K562 (cell line): ENCODE data around the gene LPIN1. TPM values are rescaled to one million over a fixed set of nuclear protein-coding genes. Genes with fewer than 3 reads are reported as not detected.

Source experiments
- CCNT2 ChIP-seq: IDR thresholded peaks from 2 replicates; pipeline ENCODE4 v1.6.1; 2011; ENCODE audit warnings: borderline replicate concordance, low read depth, mild to moderate bottlenecking, moderate library complexity, mixed read lengths, low read length; ENCODE audit not compliant: insufficient read length; ENCODE audit errors: extremely low read depth
- CEBPG ChIP-seq, 3 experiments: fragments of 200-800 bp in 1 of 3; sonication (Bioruptor generic) in 1 of 3; sonication (generic) in 1 of 3; formaldehyde crosslinking in 1 of 3; IDR thresholded peaks in 2 of 3; conservative IDR thresholded peaks in 1 of 3; 2 replicates each; pipeline versions ENCODE4 v1.6.1 to v1.8.0; 2016 to 2022; ENCODE audit warnings: missing compliant biosample characterization in 2 of 3, missing genetic modification characterization in 2 of 3, mild to moderate bottlenecking in 1 of 3, missing genetic modification reagents in 1 of 3
- DMBX1 ChIP-seq: fragments of 250-450 bp; sonication (Bioruptor Pico); IDR thresholded peaks from 2 replicates; pipeline ENCODE4 v1.8.0; 2022; ENCODE audit warnings: inconsistent platforms, mild to moderate bottlenecking, moderate library complexity, borderline replicate concordance
- E2F8 ChIP-seq: fragments of 450-650 bp; IDR thresholded peaks from 2 replicates; pipeline ENCODE4 v1.7.1; 2018; ENCODE audit warnings: mild to moderate bottlenecking, low read depth; ENCODE audit not compliant: partially characterized antibody
- ELF4 ChIP-seq: fragments of 450-650 bp; formaldehyde crosslinking; IDR thresholded peaks from 2 replicates; pipeline ENCODE4 v1.4.0; 2022; ENCODE audit warnings: missing genetic modification characterization
- ETV6 ChIP-seq, 3 experiments: fragments of 150-350 bp in 1 of 3; sonication (generic) in 1 of 3; formaldehyde crosslinking in 1 of 3; IDR thresholded peaks; 2 replicates each; pipeline versions ENCODE4 v1.6.1 to v1.8.0; 2014 to 2022; ENCODE audit warnings: borderline replicate concordance in 2 of 3, low read depth in 2 of 3, antibody characterized with exemption in 1 of 3, low read length in 1 of 3, mild to moderate bottlenecking in 1 of 3, missing genetic modification reagents in 1 of 3
- HDAC1 ChIP-seq, 2 experiments: fragments of 450-650 bp; IDR thresholded peaks; 2 replicates each; pipeline ENCODE4 v1.6.1; 2016 to 2017; ENCODE audit warnings: inconsistent platforms in 1 of 2, mild to moderate bottlenecking in 1 of 2, moderate library complexity in 1 of 2
- HES1 ChIP-seq: fragments of 450-650 bp; IDR thresholded peaks from 2 replicates; pipeline ENCODE4 v1.6.1; 2016; ENCODE audit warnings: low read depth, mild to moderate bottlenecking, moderate library complexity
- HMGXB4 ChIP-seq: sonication (generic); formaldehyde crosslinking; IDR thresholded peaks from 2 replicates; pipeline ENCODE4 v1.8.1; 2023; ENCODE audit warnings: mild to moderate bottlenecking, missing genetic modification reagents
- HNRNPK ChIP-seq: fragments of 200-400 bp; formaldehyde crosslinking; IDR thresholded peaks from one replicate; pipeline ENCODE4 v1.6.1; 2018; ENCODE audit warnings: mild to moderate bottlenecking, low read depth, low read length; ENCODE audit not compliant: poor library complexity, severe bottlenecking
- KDM2B ChIP-seq: fragments of 250-450 bp; sonication (Bioruptor Pico); IDR thresholded peaks from 2 replicates; pipeline ENCODE4 v1.8.0; 2021; ENCODE audit warnings: mild to moderate bottlenecking, moderate library complexity
- MYNN ChIP-seq, 2 experiments: sonication (generic); formaldehyde crosslinking in 1 of 2; IDR thresholded peaks; 2 replicates each; pipeline versions ENCODE4 v1.5.0 to v1.6.1; 2016 to 2020; ENCODE audit warnings: antibody characterized with exemption in 1 of 2, missing genetic modification reagents in 1 of 2
- NCOA6 ChIP-seq: fragments of 450-650 bp; IDR thresholded peaks from 2 replicates; pipeline ENCODE4 v1.6.1; 2017; ENCODE audit warnings: mild to moderate bottlenecking
- PKNOX1 ChIP-seq: fragments of 450-650 bp; IDR thresholded peaks from 2 replicates; pipeline ENCODE4 v1.6.1; 2016
- POLR2AphosphoS5 ChIP-seq: IDR thresholded peaks from 2 replicates; pipeline ENCODE4 v1.6.1; 2011; ENCODE audit warnings: mild to moderate bottlenecking, low read depth, low read length, moderate library complexity; ENCODE audit not compliant: control insufficient read depth, insufficient read depth
- POLR2B ChIP-seq: fragments of 450-650 bp; IDR thresholded peaks from 2 replicates; pipeline ENCODE4 v1.6.1; 2018; ENCODE audit warnings: low read depth; ENCODE audit not compliant: partially characterized antibody
- SOX6 ChIP-seq: fragments of 450-650 bp; IDR thresholded peaks from 2 replicates; pipeline ENCODE4 v1.6.1; 2014; ENCODE audit warnings: mild to moderate bottlenecking
- SRF ChIP-seq, 2 experiments: fragments of 250-450, 450-650 bp in 1 of 2; sonication (Bioruptor Pico) in 1 of 2; sonication (generic) in 1 of 2; formaldehyde crosslinking; IDR thresholded peaks; 2 replicates each; pipeline versions ENCODE4 v1.5.0 to v1.5.1; 2020 to 2022; ENCODE audit warnings: mild to moderate bottlenecking in 1 of 2, missing genetic modification reagents in 1 of 2
- TAF15 ChIP-seq: fragments of 200-400 bp; formaldehyde crosslinking; IDR thresholded peaks from 2 replicates; pipeline ENCODE4 v1.6.1; 2017; ENCODE audit warnings: mild to moderate bottlenecking, low read depth, low read length, moderate library complexity
- TBP ChIP-seq: optimal IDR thresholded peaks from 2 replicates; pipeline ENCODE3; 2011; ENCODE audit warnings: low read depth, low read length, improper control_type of control experiment
- ZNF589 ChIP-seq: fragments of 200-800 bp; sonication (Bioruptor generic); IDR thresholded peaks from 2 replicates; pipeline ENCODE4 v1.6.1; 2016; ENCODE audit warnings: low read depth, missing genetic modification characterization, missing compliant biosample characterization
- polyA plus RNA-seq, 8 experiments: library from polyadenylated mRNA; depleted of rRNA in 4 of 8; stranded (reverse) in 5 of 8; unstranded in 3 of 8; fragments of >200 nt; fragmentation: Nextera tagmentation in 2 of 8; fragmentation: Illumina TruSeq in 1 of 8; extraction: Ambion mirVana in 2 of 8; extraction: Trizol in 1 of 8; gene quantifications; 2 replicates each; pipeline versions ENCODE4 v1.2.1 to v1.2.3, GENCODE V29; 2011 to 2014; ENCODE audit warnings: inconsistent platforms in 1 of 8, missing spikeins in 1 of 8
- total RNA-seq, 7 experiments: library from RNA; depleted of rRNA in 6 of 7; stranded (reverse); fragments of >200 nt in 6 of 7; fragmentation: Illumina TruSeq in 2 of 7; extraction: Trizol in 2 of 7; gene quantifications; 2 replicates each; pipeline versions ENCODE4 v1.2.1 to v1.2.3, GENCODE V29; 2011 to 2021; ENCODE audit warnings: low replicate concordance in 1 of 7

LPIN1 gene
- total and polyA plus RNA-seq, 9 of the 15 experiments (the other 6 are each of a cell fraction or from before 2014, with no cell fraction given) = 9.2 to 84.0 (median 27.8) TPM

GRCh38 chr2:11753452-11753885, 7.0 kb downstream of the LPIN1 start (continued):
- no peak for TF ChIP-seq E2F8
- no peak for TF ChIP-seq CEBPG (CRISPR knock-in tag; IDR thresholded peaks at IDR 0.05)
- no peak for TF ChIP-seq CEBPG (tag; conservative IDR thresholded peaks at IDR 0.05 in 1 of 2, IDR thresholded peaks at IDR 0.05 in 1 of 2)
- peak; percentile 66 for TF ChIP-seq HES1
- peak in 1 of 2 experiments; percentile 48; a peak in 1 of 4 replicates for TF ChIP-seq HDAC1 (IDR thresholded peaks at IDR 0.05)
- peak; percentile 81 for TF ChIP-seq SOX6
- no peak for TF ChIP-seq TBP
- no peak for TF ChIP-seq SRF (CRISPR knock-in tag; IDR thresholded peaks at IDR 0.05)
- TF ChIP-seq KDM2B (CRISPR knock-in tag) = no peak
- TF ChIP-seq ELF4 = no peak
- TF ChIP-seq HNRNPK = no peak
- TF ChIP-seq POLR2B = no peak
- TF ChIP-seq TAF15 = no peak
- TF ChIP-seq MYNN (IDR thresholded peaks at IDR 0.05) = peak; percentile 57; the same call in 1 of the 2 replicates
- no peak for TF ChIP-seq MYNN (CRISPR knock-in tag; IDR thresholded peaks at IDR 0.05)
- TF ChIP-seq HMGXB4 (CRISPR knock-in tag) = no peak
- TF ChIP-seq ETV6 (IDR thresholded peaks at IDR 0.05; ENCODE audit: borderline replicate concordance in 1 of 2, low read depth in 2 of 2, low read length in 1 of 2) = peak in 1 of 2 experiments; percentile 79; a peak in 1 of 4 replicates
- TF ChIP-seq ETV6 (CRISPR knock-in tag; IDR thresholded peaks at IDR 0.05; ENCODE audit: borderline replicate concordance) = no peak
- TF ChIP-seq NCOA6 = no peak
- peak; percentile 86 for TF ChIP-seq PKNOX1
- TF ChIP-seq POLR2AphosphoS5 = peak; percentile 50; the same call in 1 of the 2 replicates
- no peak for TF ChIP-seq CCNT2
- TF ChIP-seq DMBX1 (CRISPR knock-in tag) = no peak; the same call in 1 of the 2 replicates
- TF ChIP-seq ZNF589 = no peak
